NCI-H146 treated with DMSO at 0.1 percent for 48 hours (cell line): ENCODE data around the gene NTF3.

Experiments
- DNase-seq: peaks from one replicate; lab custom pipeline; 2025; ENCODE audit not compliant: unreplicated experiment; lab: John Stamatoyannopoulos, UW

The NTF3 gene

DNA sequence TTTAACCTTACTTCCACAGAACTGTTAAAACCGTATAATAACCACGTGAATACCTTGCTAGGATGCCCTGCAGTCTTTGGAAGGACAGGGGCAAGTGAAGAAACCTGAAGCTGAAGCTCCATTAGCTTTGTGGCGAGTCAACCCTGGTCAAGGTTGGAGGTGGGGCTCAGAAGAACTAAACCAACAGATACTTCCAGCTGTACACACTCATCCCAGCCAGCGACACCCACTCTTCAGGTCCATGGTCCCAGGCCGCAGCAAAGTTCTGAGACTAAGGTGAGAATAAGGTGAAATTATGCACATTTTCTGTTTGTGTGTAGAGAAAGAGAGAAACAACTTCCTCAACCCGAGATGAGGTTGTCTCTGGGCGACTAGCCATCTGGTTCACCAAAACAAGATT lies 77.6 kb downstream of the NTF3 start:
- DNase-seq, result no peak

DNA sequence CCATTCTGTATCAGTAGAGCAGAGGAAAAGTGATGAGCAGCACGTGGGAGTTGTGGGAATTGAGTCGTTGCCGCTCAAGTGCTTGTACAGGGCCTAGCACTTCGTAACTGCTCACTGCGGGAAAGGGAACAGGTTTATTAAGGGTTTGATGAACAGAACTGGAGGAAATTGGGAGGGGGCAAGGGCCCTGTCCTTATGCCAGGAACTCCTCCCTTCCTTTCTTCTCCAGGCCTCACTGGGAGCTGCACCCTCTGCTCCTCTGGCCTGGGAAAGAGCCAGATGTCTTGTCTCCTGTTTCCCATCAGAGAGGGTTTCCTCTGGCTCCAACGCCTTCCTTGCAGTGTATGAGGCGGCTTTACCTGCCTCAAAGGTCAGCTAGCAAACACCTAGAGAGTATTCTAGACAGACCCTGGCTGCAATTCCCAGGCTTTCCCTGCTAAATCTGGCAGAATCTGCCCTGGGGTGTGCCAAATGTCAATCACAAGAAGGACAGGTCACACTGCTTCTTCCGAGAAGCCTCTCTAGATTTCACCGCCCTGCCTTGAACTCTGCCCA lies 78.4 kb downstream of the NTF3 start:
- DNase-seq, result no peak

DNA sequence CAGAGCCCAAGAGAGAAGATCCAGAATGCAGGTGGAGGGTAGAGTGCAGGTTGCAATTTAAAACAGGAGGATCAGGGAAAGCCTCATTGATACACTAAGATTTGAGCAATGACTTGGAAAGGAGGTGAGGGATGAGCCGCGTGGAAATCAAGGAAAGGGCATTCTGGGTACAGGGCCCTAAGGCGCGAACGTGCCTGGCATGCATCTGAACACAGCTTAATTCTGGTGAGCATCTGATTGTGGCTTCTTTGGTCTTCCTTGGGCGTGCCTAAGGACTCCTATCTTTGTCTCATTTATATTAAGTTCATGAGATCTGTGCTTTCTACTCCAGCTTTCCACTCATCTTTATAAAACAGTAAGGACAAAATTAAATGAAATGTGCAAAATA lies 79.3 kb downstream of the NTF3 start:
- DNase-seq, result no peak

DNA sequence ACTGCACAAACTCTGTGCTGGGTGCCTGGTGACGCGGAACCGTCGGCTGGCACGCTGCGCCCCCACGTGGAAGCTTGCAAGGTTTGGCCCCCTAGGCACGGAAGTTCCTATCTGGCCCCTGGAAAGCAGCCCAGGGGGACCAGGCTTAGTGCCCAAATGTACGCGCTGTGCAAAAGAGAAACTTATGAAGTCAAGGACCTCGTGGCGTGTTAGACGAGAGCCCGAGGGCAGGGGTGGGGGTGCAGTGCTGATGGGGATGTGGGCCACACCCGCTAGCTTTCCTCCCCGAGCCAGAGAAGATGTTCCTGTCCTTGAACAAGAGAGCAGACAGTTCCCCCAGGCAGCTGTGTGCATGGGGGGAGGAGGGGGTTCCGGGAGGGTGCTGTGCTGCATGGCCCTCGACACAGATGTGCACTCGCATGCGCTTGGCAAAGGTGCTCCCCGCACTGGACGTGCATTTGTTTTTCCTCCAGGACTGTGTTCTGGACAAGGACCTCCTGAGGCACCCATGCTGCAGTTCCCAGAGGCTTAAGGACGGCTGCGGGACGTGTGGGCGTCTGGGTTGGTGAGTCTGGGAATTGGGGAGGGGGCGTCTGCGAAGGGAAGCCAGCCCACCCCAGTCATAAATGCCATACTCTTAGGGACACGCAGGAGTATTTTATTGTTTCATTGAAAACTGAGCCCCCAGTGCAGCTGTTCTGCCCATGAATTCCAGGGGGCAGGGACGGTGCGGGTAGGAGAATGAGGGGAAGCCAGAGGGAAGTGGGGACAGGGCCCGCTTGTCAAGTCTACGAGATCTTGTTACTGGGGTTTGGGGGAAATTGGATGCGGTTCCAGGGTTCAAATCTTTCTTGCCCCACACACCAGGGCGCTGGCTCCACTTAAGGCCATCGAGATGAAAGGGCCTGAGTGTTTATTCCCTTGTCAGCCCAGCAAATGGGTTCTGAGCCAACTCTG lies 80.0 kb downstream of the NTF3 start:
- no peak for DNase-seq

DNA sequence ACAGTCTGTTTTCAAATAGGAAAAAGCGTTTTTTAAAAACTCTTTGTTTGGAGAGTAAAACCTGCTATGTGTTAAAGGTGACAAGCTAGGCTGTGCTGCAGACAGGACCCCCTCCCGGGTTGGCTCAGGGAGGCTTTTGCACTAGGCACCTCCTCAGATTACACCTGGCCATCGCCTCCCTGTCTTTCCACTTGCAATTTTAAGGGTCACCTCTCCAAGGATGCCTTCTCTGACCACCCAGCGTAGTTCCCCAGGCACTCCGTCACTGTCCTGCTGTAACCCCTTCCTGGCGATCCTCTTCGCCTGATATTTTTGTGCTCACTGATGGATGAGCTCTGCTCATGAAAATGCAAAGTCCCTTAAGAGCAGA lies 80.7 kb downstream of the NTF3 start:
- no peak for DNase-seq

DNA sequence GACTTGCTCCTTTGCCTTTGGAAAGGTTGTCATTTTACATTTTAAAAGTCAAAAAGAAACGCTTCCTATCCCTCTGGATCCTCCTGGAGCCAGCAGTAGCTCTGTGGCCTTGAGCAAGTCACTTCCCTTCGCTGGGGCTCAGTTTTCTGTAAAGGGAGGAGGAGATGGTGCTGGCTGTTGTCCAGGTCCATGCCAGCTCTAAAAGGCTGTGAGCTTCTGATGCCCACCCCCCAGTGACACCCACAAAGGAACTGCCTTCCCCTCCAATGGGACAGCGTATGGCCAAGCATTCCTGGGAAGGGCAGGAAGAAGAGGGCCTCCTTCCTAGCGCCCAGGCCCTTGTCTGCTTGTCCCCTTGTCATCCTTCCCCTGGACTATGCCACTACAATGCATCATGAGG lies 81.5 kb downstream of the NTF3 start:
- DNase-seq, result no peak

DNA sequence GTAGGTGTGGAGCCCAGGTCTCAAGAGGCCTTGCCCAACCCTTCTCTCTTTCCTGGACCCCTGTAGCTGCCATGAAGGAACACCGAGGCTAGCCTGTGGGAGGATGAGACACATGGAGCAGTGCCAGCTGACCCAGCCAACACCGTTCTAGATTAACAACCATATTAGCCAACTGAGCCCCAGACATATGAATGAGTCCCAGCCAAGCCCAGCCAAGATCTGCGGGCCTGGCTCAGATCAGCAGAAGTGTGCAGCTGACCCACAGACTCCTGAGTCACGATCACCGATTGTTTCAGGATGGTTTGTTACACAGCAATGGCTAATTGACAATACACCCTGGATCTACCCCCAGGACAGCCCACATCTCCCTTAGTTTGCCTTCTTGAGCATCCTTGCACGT lies 82.1 kb downstream of the NTF3 start:
- no peak for DNase-seq

DNA sequence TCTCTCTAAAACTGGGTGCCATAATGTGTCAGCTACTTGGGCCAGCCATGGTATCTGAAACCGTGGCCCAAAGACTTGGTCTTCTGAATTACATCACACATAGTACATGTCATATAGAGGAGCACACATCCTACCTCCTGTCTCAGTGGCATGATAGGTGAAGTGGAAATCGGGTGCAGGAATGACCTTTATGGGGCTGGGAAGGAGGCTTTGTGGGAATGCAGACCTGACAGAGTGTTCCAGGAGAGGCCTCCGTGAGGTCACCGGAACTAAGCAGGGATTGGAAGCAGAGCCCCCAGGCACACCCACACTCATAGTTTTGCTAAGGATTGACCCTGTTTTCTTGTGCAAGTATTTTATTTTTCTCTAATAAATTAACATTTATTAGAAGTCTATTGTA lies 82.6 kb downstream of the NTF3 start:
- DNase-seq, result no peak

DNA sequence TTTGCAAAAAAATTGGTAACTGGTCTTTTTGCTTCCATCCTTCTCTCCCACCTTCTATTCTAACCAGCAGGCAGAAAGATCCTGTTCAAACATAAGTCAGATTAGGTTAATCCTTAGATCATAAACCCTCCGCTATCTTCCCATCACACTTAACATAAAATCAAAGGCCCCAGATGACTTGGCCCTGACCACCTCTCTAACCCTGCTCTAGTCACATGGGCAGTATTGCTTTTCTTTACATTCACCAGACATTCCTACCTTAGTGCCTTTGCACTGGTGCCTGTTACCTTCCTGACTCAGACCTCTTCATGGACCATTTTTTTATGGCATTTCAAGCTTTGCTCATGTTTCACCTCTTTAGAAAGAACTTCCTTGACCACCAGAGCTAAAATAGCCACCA lies 83.5 kb downstream of the NTF3 start:
- no peak for DNase-seq

DNA sequence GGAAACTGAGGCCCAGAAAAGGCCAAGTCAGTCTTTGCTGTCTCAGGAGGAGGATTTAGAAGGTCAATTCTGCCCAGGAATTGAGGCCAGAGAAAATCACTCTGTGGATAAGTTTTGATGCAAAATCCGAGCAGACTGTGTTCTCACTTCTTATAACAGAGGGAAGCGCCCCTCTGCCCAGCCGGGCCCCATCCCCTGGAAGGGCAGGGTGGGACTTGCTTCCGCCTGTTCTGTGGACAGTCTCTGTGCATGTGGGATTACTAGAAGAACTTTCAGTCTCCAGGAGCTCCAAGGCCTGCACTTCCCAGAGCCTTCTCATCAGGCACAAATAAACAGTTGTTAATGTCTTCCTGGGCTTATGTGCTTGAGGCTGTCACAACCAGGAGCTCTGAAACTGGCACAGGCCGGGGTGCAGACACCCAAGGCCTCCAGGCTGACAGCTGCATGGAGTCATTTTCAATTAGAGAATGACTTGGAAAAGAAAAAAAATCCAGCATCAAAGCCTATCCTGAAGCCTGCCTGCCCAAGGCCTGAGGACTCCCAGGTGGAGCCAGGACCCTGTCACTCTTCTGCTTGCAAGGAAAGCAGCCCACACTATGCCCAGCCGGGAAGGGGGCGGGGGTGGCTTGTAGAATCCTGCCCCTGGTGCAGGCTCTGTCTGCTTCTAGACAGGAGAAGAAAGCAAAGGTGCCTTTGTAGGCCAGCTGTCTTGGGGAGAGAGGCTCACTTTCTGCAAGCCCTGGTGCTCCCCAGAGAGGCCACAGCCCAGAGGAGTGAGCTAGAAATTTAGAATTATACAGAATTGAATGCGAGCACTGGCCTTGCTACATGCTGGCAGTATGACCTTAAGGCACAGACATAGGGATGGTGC lies 84.7 kb downstream of the NTF3 start:
- DNase-seq, result no peak

DNA sequence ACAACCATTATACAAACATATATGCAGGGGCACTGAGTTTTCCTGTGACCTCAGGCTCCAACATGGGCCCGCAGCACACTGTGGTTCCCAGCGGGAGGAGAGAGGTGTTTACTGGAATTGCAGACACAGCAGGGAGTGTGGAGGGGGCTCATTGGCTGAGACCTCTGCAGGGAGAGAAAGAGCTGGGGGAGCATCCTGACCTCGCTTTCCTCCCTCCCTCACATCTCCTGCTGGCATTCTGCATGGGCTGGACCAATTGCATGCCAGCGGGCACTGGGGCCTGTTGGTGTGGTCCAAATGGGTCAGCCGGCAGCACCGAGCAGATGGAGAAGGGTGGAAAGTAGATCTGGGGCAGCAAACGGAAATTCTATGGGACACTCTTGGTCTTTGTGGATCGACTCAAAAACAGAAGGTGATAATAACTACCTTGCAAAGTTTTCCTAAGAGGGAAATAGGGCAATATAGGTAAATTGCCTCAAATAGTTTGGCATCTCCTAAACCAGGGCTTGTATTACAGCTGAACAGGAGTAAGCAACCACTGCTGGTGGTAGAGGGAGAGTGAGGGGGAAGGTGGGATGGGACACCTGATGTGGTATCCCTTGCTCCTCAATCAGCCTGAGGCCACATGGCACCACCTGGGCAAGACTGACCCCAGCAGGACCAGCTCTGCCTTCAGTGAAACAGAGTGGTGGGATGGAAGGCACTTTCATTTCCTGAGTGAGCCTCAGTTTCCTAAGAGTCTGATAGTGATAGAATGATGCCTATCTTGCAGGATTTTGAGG lies 86.9 kb downstream of the NTF3 start:
- no peak for DNase-seq

DNA sequence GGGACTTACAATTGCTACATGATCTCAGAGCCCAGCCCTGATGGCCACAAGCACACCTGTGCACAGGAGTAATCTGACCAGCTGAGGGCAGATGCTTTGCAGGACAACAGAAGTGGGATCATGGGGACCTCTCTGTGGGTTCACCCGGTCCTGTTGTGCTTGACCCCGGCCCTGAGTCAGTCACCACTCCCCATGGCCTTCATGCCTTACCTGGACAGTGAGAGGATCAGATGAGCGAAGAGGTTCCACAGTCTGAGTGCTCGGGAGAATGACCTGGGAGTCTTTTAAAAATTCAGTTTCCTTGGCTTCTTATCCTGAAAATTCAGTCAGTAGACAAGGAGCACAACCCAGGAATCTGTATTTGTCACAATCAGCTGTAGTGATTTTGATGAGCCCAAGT lies 88.1 kb downstream of the NTF3 start:
- DNase-seq, result no peak

DNA sequence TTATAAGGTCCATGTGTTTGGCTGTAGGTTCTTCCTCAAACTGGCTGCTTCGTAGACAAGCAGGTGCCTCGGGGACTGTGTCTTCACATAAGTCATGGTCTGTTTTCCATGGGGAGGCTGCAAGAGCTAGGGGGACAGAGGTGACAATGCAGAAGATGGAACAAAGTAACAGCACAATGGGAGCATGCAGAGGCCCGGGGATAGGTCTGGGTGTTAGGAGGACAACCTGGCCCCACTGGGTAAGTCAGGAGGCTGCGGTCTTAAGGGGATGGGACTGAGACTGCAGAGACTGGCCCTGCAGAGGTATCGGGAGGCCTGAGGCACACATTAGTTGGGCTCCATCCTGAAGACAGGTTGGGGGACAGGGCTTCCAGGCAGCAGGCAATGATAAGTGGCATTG lies 88.9 kb downstream of the NTF3 start:
- DNase-seq, result no peak

DNA sequence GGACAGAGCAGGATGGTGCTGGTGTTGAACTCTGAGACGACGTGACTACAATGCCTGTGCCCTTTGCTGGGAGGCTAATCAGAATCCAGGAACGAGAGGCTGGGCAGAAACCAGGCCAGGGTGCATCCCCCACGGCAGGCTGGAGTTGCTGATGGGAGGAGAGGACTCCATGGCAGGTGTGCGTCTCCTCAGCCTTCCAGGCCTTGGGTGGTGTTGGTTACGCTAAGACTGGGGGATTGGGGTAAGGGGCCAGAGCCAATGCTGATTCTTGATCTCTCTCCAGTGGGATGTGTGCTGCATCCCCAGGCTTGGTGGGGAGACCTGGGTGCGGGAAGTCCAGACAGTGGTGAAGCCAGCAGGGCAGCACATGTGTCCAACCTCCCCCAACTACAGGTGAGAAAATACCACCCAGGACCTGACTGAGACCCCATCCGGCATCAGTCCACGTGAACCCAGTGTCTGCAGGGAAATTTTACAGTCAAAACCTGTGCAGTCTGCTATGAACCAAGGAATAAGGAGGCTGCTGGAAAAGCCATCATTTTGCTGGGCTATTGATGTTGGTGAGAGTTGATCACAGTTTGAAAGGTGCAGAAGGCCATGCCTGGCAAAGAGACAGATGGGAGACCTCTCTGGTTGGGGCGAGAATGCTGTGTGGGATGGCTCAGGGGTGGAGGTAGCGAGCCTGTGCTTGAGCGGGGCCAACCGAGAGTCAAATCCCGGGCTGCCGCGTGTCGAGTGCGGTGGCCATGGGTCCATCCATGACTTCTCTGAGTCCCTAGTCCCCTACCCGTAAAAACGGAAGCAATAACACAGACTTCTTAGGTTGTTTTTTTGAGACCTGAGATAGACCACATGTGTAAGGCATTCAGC lies 89.8 kb downstream of the NTF3 start:
- DNase-seq, result no peak

DNA sequence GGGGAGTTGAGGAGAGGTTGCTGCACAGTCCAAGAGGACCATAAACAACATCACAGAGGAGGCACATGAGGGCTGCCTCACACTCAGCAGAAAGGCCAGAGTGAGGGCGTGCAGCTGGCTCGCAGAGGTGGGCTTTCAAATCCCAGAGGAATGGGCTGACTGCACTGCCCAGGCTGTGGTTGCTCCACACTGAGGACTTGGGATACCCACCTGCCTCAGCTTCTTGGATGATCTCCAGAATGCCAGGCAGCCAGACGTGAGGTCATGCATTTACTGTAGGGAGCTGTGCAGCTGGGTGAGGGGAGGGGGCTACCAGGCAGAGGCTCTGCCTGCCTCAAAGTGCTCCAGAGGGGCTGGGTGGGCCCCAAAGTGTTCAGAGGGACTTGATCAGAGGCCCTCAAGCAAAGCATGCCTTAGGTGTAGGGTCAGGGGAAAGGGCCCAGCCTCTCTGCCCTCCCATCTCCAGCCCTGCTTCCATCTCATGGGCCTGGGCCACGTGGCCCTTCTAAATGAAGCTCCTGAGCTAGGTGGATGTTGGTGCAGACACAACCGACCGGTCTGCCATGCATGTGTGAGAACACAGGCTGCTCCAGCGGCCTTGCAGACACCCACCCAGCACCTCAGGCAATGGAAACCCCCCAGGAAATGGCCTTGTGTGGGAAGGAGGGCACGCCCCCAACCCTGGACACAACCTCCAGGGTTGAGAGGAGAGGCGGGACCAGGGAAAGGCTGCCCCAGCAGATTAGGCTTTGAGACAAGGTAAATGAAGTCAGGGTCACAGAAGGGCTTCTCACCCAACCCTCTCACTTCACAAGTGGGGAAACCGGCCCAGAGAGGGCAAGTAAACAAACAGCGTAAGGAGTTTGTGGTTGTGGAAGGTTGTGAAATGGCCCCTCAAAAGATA lies 90.8 kb downstream of the NTF3 start:
- no peak for DNase-seq

DNA sequence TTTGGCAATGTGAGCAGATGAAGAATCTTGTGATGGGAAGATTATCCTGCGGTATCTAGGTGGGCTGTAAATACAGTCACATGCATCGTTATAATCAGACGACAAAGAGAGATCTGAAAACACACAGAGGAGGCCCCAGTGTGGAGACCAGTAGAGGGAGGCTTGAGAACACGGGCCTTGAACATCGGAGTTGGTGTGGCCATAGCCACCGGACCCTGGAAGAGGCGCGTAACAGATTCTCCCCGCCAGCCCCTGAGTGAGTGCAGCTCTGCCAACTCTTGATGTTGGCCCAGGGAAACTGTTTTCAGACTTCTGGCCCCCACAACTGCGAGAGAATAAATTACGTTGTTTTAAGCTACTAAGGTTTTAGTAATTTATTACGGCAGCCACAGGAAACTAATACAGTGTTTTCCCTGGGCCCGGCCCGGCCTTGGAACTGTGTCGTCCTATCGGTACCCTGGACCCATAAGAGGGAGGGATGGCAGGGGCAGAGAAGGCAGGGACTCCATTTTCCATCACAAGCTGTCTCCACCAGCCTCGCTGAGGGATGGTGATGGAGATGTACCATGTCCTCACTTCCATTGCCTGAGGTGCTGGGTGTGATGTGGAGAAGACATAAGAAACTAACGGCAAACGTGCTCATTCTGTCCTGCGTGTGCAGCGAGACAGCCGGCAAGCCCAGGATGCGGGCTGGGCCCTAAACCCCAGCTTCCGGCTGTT lies 91.6 kb downstream of the NTF3 start:
- no peak for DNase-seq

DNA sequence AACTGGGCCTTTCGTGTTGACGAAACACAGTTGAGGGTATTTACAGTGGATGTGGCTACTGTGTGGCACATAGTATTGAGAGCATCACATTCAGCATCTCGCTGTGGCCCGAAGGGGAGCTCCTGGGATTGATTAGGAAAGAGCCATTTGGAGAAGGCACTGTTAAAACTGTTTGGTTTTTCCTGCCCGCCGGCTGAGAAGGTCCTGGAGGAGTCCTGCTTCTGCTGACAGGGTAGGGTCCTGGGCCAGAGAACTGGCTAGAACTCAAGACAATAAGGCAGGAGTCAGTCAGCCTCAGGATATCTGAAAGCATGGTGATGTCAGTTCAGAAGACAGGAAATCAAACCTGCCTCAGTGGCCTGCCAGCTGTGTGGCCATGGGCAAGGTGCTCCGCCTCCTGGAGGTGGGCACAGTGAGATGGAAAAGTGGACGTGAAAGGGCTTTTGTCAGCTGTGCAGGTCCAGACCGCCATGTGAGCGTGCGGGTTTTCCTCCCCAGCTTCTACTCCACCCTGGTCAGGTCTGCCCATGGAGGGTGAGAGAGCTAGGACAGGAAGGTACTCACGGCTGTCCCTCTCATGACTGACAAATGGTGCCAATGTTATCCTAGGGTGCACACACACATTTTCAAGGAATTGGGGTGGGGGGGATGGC lies 92.3 kb downstream of the NTF3 start:
- no peak for DNase-seq
